Globus pallidus (tissue), 1 donor: ENCODE measurements around the gene TRAF6.
"Not testable (repeated sequence)": the region's sequence is repeated elsewhere in the genome, so short reads cannot be mapped to it uniquely, and the experiment has no call there.

Experiments
- DNase-seq: peaks from one replicate; pipeline ENCODE4 v3.0.0-alpha.2; 2015; ENCODE audit warnings: low spot score

The TRAF6 gene, protein sequence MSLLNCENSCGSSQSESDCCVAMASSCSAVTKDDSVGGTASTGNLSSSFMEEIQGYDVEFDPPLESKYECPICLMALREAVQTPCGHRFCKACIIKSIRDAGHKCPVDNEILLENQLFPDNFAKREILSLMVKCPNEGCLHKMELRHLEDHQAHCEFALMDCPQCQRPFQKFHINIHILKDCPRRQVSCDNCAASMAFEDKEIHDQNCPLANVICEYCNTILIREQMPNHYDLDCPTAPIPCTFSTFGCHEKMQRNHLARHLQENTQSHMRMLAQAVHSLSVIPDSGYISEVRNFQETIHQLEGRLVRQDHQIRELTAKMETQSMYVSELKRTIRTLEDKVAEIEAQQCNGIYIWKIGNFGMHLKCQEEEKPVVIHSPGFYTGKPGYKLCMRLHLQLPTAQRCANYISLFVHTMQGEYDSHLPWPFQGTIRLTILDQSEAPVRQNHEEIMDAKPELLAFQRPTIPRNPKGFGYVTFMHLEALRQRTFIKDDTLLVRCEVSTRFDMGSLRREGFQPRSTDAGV

DNA sequence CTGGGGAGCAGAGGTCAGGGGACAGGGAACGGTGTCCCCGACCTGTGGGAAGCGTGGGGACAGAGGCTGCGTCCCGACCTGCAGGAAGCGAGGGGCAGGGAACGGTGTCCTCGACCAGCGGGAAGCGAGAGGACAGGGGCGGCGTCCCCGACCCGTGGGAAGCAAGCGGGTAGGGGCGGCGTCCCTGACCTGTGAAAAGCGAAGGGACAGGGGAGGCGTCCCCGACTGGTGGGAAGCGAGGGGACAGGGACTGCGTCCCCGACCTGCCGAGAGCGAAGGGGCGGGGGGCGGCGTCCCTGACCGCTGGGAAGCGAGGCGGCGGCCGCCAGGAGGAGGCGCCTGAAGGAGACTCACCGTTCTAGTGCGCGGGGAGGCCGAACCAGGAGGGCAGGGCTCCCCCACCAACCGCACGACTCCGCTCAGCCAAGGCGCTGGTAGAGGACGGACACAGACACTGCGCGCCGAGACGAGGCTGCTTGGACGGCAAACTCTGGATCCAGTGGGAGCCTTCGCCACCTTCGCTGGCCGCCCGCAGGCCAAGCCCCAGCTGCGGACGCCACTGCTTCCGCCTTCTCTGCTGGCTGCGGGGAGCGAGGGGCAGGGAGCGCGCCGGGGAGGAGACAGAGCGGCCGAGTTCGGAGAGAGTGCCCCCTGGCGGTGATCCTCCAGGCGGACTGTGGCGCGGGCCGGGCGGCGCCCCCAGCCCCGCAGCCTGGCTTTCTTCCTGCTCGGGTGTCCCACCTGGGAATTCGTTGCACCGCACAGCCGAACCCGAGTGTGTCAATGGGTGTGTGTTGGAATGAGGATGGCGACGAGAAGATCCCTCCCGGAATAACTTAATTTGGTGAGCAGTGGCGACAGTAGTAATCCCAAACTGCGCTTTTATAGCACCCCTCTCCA, at the start of gene TRAF6:
Gene TRAF6 (minus strand): TSS at position 579 of the 900 bp plus-strand sequence. CDS start 8,757 bp downstream, outside the sequence.
- peak; percentile 83 for DNase-seq

GRCh38 chr11:36558571-36559413, 48.7 kb upstream of the TRAF6 start:
- DNase-seq, result no peak

- DNase-seq, result no peak
These were observed 47.9 kb upstream of the TRAF6 start for GRCh38 chr11:36557991-36558390.

DNA sequence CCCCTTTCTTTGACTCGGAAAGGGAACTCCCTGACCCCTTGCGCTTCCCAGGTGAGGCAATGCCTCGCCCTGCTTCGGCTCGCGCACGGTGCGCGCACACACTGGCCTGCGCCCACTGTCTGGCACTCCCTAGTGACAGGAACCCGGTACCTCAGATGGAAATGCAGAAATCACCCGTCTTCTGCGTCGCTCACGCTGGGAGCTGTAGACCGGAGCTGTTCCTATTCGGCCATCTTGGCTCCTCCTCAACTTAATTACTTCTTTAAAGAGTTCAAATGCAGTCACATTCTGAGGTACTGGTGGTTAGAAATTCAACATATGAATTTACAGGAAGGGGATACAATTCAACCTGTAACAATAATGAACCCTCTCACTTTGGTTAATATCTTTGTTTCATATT, 47.3 kb upstream of the TRAF6 start:
- DNase-seq, result not testable (repeated sequence)

DNA sequence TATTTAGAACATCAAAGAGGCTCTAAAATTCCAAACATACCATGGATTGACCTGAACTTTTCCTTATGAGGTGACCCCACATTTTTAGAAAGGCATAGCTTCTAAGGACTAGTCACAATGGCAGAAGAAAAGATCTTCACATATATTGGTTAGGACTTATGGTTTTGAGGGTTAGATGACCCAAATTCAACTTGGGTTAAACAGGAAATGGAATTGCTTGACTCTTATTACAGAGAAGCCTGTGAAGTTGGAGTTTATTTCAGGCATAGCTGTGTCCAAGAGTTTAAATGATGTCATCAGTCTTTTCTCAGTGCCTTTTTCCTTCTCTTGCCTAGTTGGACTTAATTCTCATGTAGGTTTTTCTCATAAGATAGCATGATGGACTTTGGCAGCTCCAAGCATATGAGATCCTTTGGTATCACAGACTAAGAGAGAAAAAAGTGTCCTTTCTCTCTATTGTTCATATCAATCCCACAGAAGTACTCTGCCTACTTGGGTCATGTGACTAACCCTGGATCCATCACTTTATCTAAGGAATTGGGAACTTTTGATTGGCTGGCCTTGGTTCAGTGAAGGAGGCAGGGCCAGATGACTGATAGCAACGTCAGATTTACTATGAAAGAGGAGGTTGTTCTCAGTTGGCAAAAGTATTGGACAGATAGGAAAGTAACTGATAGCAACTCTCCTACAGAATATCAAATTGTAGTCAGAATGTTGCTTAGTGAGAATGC, 40.5 kb upstream of the TRAF6 start:
- DNase-seq, result no peak

GRCh38 chr11:36540998-36541397, 30.9 kb upstream of the TRAF6 start:
- peak; percentile 60 for DNase-seq

- no peak for DNase-seq
These were observed 24.3 kb upstream of the TRAF6 start for GRCh38 chr11:36534276-36534840.

DNA sequence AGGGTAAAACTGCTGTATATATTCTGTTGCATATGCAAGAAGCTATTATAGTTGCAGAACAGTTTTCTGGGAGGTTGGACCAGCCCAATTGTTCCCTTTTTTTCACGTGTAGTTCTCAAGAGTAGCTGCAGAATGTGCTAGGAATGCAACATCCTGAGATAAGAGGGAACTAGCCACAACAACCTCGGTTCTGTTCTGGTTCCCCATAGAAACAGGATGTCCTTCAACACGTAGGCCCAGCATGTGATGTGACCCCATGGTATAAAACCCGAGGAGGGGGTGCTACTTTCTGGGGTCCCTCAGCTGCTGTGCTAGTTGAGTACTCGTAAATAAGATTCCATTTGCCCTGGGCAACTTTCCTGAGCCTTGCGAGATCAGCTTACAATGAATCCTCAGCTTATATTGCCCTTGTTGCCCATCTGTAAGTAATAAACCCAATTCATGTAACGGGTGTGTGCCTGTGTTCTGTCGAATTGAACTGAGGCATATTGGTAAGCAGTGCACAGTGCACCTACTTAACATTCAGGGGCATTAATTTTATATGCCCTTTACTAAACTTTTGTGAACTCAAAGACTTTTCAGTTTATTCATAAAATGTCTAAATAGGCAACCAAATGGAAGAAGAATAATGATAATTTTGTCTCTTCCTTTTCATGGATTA, 23.0 kb upstream of the TRAF6 start:
- no peak for DNase-seq

- no peak for DNase-seq
These were observed 20.8 kb upstream of the TRAF6 start for GRCh38 chr11:36530840-36531239.

GRCh38 chr11:36513965-36514364, 3.9 kb upstream of the TRAF6 start:
- DNase-seq, result no peak

DNA sequence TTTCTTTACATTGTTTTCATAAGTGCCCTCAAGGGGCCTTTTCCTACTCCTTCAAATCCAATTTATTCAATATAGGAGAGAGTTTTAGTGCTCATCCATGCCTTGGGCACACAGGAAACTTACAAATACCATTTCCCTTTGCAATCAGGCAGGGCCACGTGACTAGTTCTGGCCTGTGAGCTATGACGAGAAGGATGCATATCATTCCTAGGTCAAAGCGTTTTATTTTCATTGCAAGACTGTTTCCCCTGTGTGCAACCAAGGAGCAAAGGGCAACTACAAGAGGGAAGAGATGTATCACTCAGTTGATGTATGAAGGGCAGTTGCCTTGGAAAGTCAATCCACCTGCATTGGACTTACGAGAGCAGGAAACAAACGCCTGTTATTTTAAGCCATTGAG, 1.9 kb upstream of the TRAF6 start:
- no peak for DNase-seq

GRCh38 chr11:36511062-36511461, 990 bp upstream of the TRAF6 start:
- DNase-seq, result not testable (repeated sequence)

DNA sequence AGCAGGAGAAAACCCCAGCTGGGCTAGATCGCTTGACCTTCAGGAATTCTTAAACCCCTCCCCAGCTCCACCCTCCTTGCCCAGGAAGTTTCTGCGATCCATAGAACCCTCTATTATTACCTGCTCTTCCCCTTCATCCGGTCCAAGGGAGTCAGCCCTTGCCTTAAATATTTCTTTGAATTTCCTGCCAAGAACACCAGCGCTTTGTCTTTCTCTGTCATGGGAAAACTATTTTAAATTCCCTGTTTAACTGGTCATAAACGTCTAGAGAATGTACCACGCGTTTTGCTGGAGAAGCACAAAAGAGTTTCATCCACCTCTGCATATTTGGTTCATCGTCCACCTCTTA, 496 bp upstream of the TRAF6 start:
- DNase-seq, result no peak

GRCh38 chr11:36509201-36509639, 852 bp downstream of the TRAF6 start:
- DNase-seq, result peak; percentile 37

- no peak for DNase-seq
These were observed 1.3 kb downstream of the TRAF6 start for GRCh38 chr11:36508743-36509142.

DNA sequence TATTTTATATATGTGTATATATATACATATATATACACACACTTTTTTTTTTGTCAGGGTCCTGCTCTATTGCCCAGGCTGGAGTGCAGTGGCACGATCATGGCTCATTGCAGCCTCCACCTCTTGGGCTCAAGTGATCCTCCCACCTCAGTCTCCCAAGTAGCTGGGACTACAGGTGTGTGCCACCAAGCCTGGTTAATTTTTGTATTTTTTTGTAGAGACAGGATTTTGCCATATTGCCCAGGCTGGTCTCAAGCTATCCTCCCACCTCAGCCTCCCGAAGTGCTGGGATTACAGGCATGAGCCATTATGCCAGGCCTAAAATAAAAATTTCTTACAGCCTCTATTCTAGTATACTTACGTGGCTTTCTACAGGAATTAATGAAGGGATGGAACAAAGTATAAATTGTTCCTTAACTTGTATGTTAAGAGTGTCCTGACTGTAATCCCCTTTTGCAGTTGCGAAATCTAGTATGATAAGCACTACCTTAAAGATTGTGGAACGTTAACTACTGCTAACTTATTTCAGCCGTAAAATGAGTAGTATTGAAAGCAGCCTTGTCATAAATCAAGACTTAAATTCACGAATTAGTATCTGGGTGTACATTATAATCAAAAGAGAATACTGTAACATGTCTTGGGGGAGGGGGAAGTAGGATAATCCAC, 2.1 kb downstream of the TRAF6 start:
- no peak for DNase-seq

DNA sequence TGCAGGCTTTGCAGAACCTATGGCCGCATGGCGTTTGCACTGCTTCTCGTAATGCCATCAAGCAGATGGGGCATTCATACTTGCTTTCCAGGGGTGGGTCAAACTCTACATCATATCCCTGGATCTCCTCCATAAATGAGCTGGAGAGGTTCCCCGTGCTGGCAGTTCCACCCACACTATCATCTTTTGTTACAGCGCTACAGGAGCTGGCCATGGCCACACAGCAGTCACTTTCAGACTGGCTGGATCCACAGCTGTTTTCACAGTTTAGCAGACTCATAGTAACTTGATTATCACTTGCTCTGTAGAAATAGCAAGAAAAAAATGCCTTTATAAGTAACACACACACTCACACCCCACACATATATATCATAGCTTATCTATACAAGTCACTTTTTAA, 8.8 kb downstream of the TRAF6 start:
- peak; percentile 50 for DNase-seq

DNA sequence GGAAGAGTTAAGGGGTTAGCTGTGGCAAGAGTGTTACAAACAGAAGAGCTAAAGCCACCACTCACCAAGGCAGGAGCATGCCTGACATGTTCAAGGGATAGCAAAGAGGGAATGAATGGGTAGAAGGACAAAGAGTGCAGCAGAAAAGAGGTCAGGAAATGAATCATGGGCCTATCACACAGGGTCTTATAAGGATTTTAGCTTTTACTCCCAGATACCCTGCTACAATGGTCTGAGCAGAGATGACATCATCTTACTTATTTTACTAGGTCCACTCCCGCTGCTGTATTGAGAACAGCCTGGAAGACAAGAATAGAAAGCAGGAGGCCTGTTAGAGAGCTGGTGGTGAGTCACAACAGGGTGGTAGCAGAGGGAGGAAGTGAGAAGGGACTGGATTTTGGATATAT, 9.8 kb downstream of the TRAF6 start:
- DNase-seq, result no peak

DNA sequence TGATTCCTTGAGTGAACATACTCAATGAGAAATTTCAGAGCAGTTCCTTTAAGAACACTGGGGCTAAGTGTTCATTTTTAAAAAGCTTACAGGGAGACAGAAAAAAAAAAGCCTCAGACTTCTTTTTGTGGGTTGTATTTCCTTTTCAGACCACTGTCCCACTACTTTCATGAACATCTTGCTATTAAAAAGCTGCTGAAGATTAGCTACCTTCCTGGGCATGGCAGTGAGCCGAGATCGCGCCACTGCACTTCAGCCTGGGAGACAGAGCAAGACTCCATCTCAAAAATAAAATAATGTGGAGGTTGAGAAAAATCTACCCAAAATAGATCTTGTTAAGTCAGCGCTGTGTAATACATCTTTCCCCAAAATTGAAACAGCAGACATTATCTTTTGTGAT, 10.8 kb downstream of the TRAF6 start:
- no peak for DNase-seq

GRCh38 chr11:36498721-36499120, 11.4 kb downstream of the TRAF6 start:
- no peak for DNase-seq
